Measurements from ENCODE around the gene ANKRD11.
"Not testable (repeated sequence)": the region's sequence is repeated elsewhere in the genome, so short reads cannot be mapped to it uniquely, and the experiment has no call there.

ANKRD11 gene

GRCh38 chr16:89264800-89265550 lies 225.4 kb downstream of the ANKRD11 start:
- DNase-seq (ENCODE audit: low spot score) = no peak

- DNase-seq (ENCODE audit: low spot score) = peak; percentile 37
Observed at GRCh38 chr16:89261691-89262563, 228.4 kb downstream of the ANKRD11 start.

- not testable (repeated sequence) for DNase-seq (ENCODE audit: low spot score)
Observed at GRCh38 chr16:89259901-89260300, 230.5 kb downstream of the ANKRD11 start.

- peak; percentile 48 for DNase-seq (ENCODE audit: low spot score)
Observed at GRCh38 chr16:89257757-89258465, 232.4 kb downstream of the ANKRD11 start.

GRCh38 chr16:89257281-89257731 lies 233.1 kb downstream of the ANKRD11 start:
- peak; percentile 54 for DNase-seq (ENCODE audit: low spot score)

GRCh38 chr16:89256651-89257254 lies 233.6 kb downstream of the ANKRD11 start:
- peak; percentile 69 for DNase-seq (ENCODE audit: low spot score)

- no peak for DNase-seq (ENCODE audit: low spot score)
Observed at GRCh38 chr16:89253548-89254287, 236.6 kb downstream of the ANKRD11 start.

GRCh38 chr16:89248196-89248982 lies 242.0 kb downstream of the ANKRD11 start:
- DNase-seq (ENCODE audit: low spot score) = no peak

- DNase-seq (ENCODE audit: low spot score) = not testable (repeated sequence)
Observed at GRCh38 chr16:89247734-89248075, 242.7 kb downstream of the ANKRD11 start.

GRCh38 chr16:89246903-89247733 lies 243.2 kb downstream of the ANKRD11 start:
- peak; percentile 98 for DNase-seq (ENCODE audit: low spot score)

GRCh38 chr16:89246383-89246902 lies 243.9 kb downstream of the ANKRD11 start:
- DNase-seq (ENCODE audit: low spot score) = no peak

GRCh38 chr16:89244754-89245153 lies 245.6 kb downstream of the ANKRD11 start:
- no peak for DNase-seq (ENCODE audit: low spot score)

- peak; percentile 24 for DNase-seq (ENCODE audit: low spot score)
Observed at GRCh38 chr16:89244264-89244663, 246.1 kb downstream of the ANKRD11 start.

GRCh38 chr16:89243664-89244063 lies 246.7 kb downstream of the ANKRD11 start:
- no peak for DNase-seq (ENCODE audit: low spot score)

- no peak for DNase-seq (ENCODE audit: low spot score)
Observed at GRCh38 chr16:89242795-89243200, 247.6 kb downstream of the ANKRD11 start.

- DNase-seq (ENCODE audit: low spot score) = peak; percentile 85
Observed at GRCh38 chr16:89241187-89242007, 249.0 kb downstream of the ANKRD11 start.

- no peak for DNase-seq (ENCODE audit: low spot score)
Observed at GRCh38 chr16:89237733-89238132, 252.6 kb downstream of the ANKRD11 start.

Measured in ecto neural progenitor cell (in vitro differentiated cells).